Activated naive CD4-positive, alpha-beta T cell treated with anti-CD3 and anti-CD28 coated beads for 36 hours (primary cell): ENCODE results near the gene KCTD2. TPM values are rescaled to one million over a fixed set of nuclear protein-coding genes. Genes with fewer than 3 reads are reported as not detected.

Experiments
- CTCF ChIA-PET: fragments of 350-600 bp; sonication (Branson Sonifier 250); formaldehyde crosslinking; loops from one replicate; lab custom pipeline; 2021; ENCODE audit warnings: antibody characterized with exemption; lab: Charles Lee
- DNase-seq: peaks from one replicate; pipeline ENCODE4 v3.0.0-alpha.2; 2020
- H3K27ac Mint-ChIP-seq: one replicate; pipeline ENCODE4 v1.8.0; 2021; ENCODE audit warnings: mild to moderate bottlenecking, mixed read lengths
- H3K27me3 Mint-ChIP-seq: one replicate; pipeline ENCODE4 v1.8.0; 2021; ENCODE audit warnings: low read depth, mixed read lengths
- H3K36me3 Mint-ChIP-seq: one replicate; pipeline ENCODE4 v1.8.0; 2021; ENCODE audit warnings: low read depth, mixed read lengths
- H3K4me1 Mint-ChIP-seq: one replicate; pipeline ENCODE4 v1.8.0; 2021; ENCODE audit warnings: low read depth, mixed read lengths
- H3K4me3 Mint-ChIP-seq: one replicate; pipeline ENCODE4 v1.8.0; 2021; ENCODE audit warnings: mild to moderate bottlenecking, moderate library complexity, mixed read lengths
- H3K9me3 Mint-ChIP-seq: one replicate; pipeline ENCODE4 v1.8.0; 2021; ENCODE audit warnings: mixed read lengths
- intact Hi-C: fragments of 100-400 bp; cut with micrococcal nuclease; formaldehyde crosslinking; loops from one replicate; pipeline ENCODE4 v1.15.1; 2023
- total RNA-seq, 2 experiments: library from RNA; stranded (reverse); gene quantifications; one replicate each; pipeline ENCODE4 v1.2.3, GENCODE V29; 2021

Gene KCTD2
- total RNA-seq, 2 experiments from 2014 or later: 18.7 to 20.8 TPM

DNA sequence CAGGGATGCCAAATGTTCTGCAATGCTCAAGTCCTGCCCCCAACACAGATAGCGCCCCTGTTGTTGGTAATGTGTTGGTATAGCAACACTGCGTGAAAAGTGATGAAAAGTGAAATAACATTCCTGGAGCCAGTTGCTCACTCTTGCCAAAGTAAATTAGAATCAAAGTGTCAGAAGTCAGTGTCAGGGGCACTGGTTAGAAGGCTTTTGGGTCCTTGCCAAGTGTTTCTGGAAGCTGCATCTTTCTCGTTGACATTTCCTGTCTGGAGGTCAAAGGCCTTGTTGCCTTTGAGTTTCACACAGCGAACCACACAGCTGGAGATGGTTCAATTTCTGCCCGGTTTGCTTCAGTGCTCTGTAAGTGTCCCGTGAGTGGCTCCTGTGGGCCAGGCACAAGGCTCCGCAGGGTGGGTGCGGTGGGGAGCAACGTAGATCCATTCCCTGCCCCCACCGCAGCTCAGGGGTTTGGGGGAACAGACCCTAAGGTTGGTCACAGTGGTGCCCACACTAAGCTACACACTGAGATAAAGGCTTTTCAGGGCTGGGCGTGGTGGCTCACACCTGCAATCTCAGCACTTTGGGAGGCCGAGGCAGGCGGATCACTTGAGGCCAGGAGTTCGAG, 37.1 kb downstream of the KCTD2 start:
- CTCF ChIA-PET: interaction anchor here (0.7 to 1.9 kb wide), 6 partner anchors 10 to 1773 kb away, joined by 3 to 10 read pairs (median 4); no protein-coding TSS in a partner anchor
- Mint-ChIP-seq H3K4me3 (no peak overlapping the region), H3K27me3 (no peaks in the 10 kb centered on the region), H3K36me3 (no peaks in the 10 kb centered on the region), H3K27ac (no peak overlapping the region), H3K9me3 (no peaks in the 10 kb centered on the region), H3K4me1 (peaks cover 34% of the 10 kb centered on the region)
- peak; percentile 36 for DNase-seq
- intact Hi-C loops: no loop called here

- H3K27ac Mint-ChIP-seq: no peak overlapping the region
- no peak for DNase-seq
- intact Hi-C loops: loop anchor here (5.0 kb wide), 2 partner anchors 39 to 124 kb away; partner anchors contain the start of genes ATP5PD and KCTD2
- no peaks in the 10 kb centered on the region for H3K36me3 Mint-ChIP-seq
- no peaks in the 10 kb centered on the region for H3K9me3 Mint-ChIP-seq
- CTCF ChIA-PET: no interaction called here
- no peaks in the 10 kb centered on the region for H3K27me3 Mint-ChIP-seq
- H3K4me3 Mint-ChIP-seq: peak overlapping the region; percentile 10
- H3K4me1 Mint-ChIP-seq: peaks cover 42% of the 10 kb centered on the region
These were observed 39.6 kb downstream of the KCTD2 start for GRCh38 chr17:75086496-75087181.

DNA sequence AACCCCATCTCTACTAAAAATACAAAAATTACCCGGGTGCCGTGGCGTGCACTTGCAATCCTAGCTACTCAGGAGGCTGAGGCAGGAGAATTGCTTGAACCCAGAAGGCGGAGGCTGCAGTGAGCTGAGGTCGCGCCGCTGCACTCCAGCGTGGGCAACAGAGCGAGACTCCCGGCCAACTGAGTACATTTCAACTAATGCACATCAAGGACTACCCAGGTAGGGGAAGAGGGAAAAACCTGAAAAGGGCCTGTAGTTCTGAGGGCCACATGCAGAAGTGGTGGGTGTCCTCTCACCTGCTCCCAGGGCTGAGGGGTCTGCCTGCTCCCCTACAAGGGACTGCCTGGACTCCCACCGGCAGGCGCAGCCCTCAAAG, 40.1 kb downstream of the KCTD2 start:
- H3K27ac Mint-ChIP-seq: no peak overlapping the region
- no peaks in the 10 kb centered on the region for H3K9me3 Mint-ChIP-seq
- peak overlapping the region; percentile 62 for H3K4me3 Mint-ChIP-seq
- H3K27me3 Mint-ChIP-seq: no peaks in the 10 kb centered on the region
- CTCF ChIA-PET: interaction anchor here (1.7 kb wide), 1 partner anchor 27 kb away, joined by 8 read pairs; no protein-coding TSS in a partner anchor
- intact Hi-C loops: loop anchor here (5.0 kb wide), 2 partner anchors 40 to 125 kb away; partner anchors contain the start of genes ATP5PD and KCTD2
- peaks cover 42% of the 10 kb centered on the region for H3K4me1 Mint-ChIP-seq
- no peaks in the 10 kb centered on the region for H3K36me3 Mint-ChIP-seq
- no peak for DNase-seq

- Mint-ChIP-seq H3K27me3 (no peaks in the 10 kb centered on the region), H3K4me1 (peaks cover 44% of the 10 kb centered on the region), H3K27ac (peak within 1 kb of the TSS; percentile 56), H3K36me3 (no peaks in the 10 kb centered on the region), H3K9me3 (no peaks in the 10 kb centered on the region), H3K4me3 (peak within 1 kb of the TSS; percentile 70)
- peak; percentile 58 for DNase-seq
- CTCF ChIA-PET: interaction anchor here (0.6 to 1.9 kb wide), 7 partner anchors 11 to 126 kb away, joined by 3 to 8 read pairs (median 5); no protein-coding TSS in a partner anchor
- intact Hi-C loops: loop anchor here (2.0 to 5.0 kb wide), 3 partner anchors 21 to 126 kb away; partner anchors contain the start of genes ARMC7, ATP5PD and KCTD2
These were observed 40.8 kb downstream of the KCTD2 start, which contains the start of gene SLC16A5 for GRCh38 chr17:75087558-75088453. SLC16A5 (plus strand) TSS chr17:75087954; CDS start chr17:75093637, 5,683 bp downstream.

- Mint-ChIP-seq H3K27me3 (no peaks in the 10 kb centered on the region), H3K9me3 (no peaks in the 10 kb centered on the region), H3K4me1 (peaks cover 43% of the 10 kb centered on the region), H3K4me3 (peak overlapping the region; percentile 70), H3K27ac (no peak overlapping the region), H3K36me3 (no peaks in the 10 kb centered on the region)
- peak; percentile 37 for DNase-seq
- intact Hi-C loops: loop anchor here (2.0 to 5.0 kb wide), 3 partner anchors 20 to 126 kb away; partner anchors contain the start of genes ARMC7, ATP5PD and KCTD2
- CTCF ChIA-PET: interaction anchor here (0.6 to 1.9 kb wide), 8 partner anchors 12 to 127 kb away, joined by 3 to 8 read pairs (median 4); no protein-coding TSS in a partner anchor
These were observed 41.7 kb downstream of the KCTD2 start for GRCh38 chr17:75088465-75089417.

GRCh38 chr17:75090871-75091854, 44.1 kb downstream of the KCTD2 start:
- Mint-ChIP-seq H3K4me3 (no peak overlapping the region), H3K4me1 (peaks cover 31% of the 10 kb centered on the region), H3K27me3 (no peaks in the 10 kb centered on the region), H3K27ac (no peak overlapping the region), H3K36me3 (no peaks in the 10 kb centered on the region), H3K9me3 (no peaks in the 10 kb centered on the region)
- intact Hi-C loops: no loop called here
- no peak for DNase-seq
- CTCF ChIA-PET: interaction anchor here (0.7 to 1.1 kb wide), 3 partner anchors 25 to 133 kb away, joined by 3 to 5 read pairs (median 5); no protein-coding TSS in a partner anchor

DNA sequence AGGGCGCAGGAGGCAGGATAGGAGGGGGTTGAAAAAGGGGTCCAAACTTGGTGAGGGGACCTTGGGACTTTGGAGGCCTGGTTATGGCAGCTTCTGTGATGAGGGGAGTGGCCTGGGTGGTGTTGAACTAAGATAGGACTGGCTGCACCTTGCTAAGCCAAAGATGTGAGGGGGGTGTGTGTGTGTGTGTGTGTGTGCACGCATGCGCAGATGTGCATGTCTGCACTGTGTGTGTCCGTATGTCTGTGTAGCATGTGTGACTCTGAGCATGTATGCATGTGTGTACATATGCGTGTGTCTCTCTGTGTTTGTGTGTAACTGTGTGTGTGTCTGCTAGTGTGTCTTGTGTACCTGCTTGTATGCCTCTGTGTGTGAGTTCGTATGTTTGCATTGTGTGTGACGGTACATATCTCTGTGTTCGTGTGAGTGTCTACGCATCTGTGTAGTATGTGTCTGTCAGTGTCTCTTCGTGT, 44.9 kb downstream of the KCTD2 start:
- Mint-ChIP-seq H3K4me1 (peaks cover 27% of the 10 kb centered on the region), H3K27me3 (no peaks in the 10 kb centered on the region)
- intact Hi-C loops: no loop called here

DNA sequence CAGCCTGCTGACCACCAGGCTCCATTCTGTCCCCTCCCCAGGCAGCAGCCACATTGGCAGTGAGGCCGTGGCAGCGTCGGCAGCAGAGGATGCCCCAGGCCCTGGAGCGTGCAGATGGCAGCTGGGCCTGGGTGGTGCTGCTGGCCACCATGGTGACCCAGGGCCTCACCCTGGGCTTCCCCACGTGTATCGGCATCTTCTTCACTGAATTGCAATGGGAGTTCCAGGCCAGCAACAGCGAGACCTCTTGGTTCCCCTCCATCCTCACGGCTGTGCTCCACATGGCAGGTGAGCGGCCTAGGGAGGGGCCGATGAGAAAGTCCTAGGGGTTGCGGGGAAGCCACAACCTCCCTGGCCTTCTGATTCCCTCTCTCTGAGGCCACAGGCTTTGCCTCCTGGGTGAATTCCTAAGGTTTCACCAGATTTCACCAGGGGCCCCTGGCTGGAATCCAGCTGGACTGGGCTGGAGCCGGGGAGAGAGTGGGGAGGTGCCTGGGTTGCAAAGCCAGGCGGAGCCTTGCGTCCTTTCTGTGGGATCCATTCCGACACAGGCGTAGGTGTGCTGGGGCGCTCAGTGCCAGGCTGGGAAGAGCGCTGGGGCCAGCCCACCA, 46.6 kb downstream of the KCTD2 start:
- CTCF ChIA-PET: no interaction called here
- H3K36me3 Mint-ChIP-seq: no peaks in the 10 kb centered on the region
- H3K9me3 Mint-ChIP-seq: no peaks in the 10 kb centered on the region
- no peak overlapping the region for H3K4me3 Mint-ChIP-seq
- DNase-seq: no peak
- no peaks in the 10 kb centered on the region for H3K27me3 Mint-ChIP-seq
- intact Hi-C loops: no loop called here
- no peak overlapping the region for H3K27ac Mint-ChIP-seq
- H3K4me1 Mint-ChIP-seq: peaks cover 20% of the 10 kb centered on the region

More for the DNA sequence above, 44.9 kb downstream of the KCTD2 start:
- Mint-ChIP-seq H3K4me3 (no peak overlapping the region), H3K9me3 (no peaks in the 10 kb centered on the region), H3K36me3 (no peaks in the 10 kb centered on the region), H3K27ac (no peak overlapping the region)
- DNase-seq: no peak
- CTCF ChIA-PET: no interaction called here

DNA sequence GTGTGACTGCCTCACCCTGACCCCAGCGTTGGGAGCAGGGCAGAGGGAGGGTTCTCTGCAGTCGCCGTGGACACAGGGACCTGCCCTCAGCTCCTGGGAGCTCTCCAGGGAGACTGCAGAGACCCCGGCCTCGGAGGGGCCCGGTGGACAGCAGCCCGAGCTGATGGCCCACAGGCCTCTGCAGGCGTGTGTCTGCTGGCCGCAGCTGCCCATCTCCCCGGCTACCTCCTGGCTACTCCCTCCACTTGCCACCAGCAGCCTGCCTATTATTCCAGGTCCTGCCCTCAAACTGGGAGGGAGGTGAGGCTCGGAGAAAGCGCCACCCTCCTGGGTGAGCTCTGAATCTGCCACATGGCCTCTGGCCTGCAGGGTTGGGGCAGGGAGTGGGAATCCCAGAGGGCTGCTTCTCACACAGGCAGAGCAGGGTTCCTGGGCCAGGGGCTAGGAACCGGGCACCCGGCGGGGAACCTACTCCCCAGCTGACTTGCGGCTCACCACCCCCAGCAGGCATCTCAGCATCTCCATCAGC, 47.9 kb downstream of the KCTD2 start:
- intact Hi-C loops: no loop called here
- Mint-ChIP-seq H3K4me3 (no peak overlapping the region), H3K4me1 (peaks cover 7% of the 10 kb centered on the region), H3K36me3 (no peaks in the 10 kb centered on the region), H3K27me3 (no peaks in the 10 kb centered on the region), H3K9me3 (no peaks in the 10 kb centered on the region), H3K27ac (no peak overlapping the region)
- no peak for DNase-seq
- CTCF ChIA-PET: interaction anchor here (1.8 kb wide), 1 partner anchor 11 kb away, joined by 5 read pairs; no protein-coding TSS in a partner anchor
